Measurements from ENCODE around the gene GMEB2.

DNA sequence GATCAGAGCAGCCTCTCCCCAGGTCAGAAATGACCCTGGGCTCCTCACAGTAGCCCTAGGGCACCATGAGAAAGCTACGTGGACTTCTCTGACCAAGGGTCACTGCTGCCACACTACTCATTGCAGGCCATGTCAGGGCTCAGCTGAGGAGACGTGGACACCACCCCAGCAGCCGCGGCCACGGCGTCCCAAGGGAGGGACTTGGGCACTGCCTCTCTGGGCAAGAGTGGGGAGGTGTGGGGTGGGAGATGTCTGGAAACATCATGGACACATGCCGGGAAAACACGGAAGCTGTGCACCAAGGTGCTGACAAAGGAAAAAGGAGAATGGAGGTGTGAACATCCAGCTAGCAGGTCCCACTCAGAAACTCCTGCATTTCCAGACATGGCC is 9.0 kb downstream of the GMEB2 start:
- TF ChIP-seq POLR2A (IDR thresholded peaks at IDR 0.05) (no peak), CTCF (IDR thresholded peaks at IDR 0.05) (no peak), POLR2AphosphoS5 (IDR thresholded peaks at IDR 0.05) (no peak)
